HT-29 (cell line): ENCODE data around the gene ZNF688. TPM values are rescaled to one million over a fixed set of nuclear protein-coding genes. Genes with fewer than 3 reads are reported as not detected.
"Not testable (repeated sequence)": the region's sequence is repeated elsewhere in the genome, so short reads cannot be mapped to it uniquely, and the experiment has no call there.

ENCODE experiments used
- DNase-seq: peaks from one replicate; pipeline ENCODE4 v3.0.0-alpha.2; 2015; ENCODE audit warnings: low spot score
- total RNA-seq: library from RNA; depleted of rRNA; stranded (reverse); fragments of >200 nt; shearing (Covaris generic); gene quantifications from 2 replicates; pipeline ENCODE4 v1.2.3, GENCODE V29; 2014

ZNF688 gene
- total RNA-seq, 1 experiment from 2014 or later, result 7.5 TPM

- DNase-seq, result peak; percentile 24
Measured at GRCh38 chr16:30557707-30557956, 13.9 kb downstream of the ZNF688 start.

DNA sequence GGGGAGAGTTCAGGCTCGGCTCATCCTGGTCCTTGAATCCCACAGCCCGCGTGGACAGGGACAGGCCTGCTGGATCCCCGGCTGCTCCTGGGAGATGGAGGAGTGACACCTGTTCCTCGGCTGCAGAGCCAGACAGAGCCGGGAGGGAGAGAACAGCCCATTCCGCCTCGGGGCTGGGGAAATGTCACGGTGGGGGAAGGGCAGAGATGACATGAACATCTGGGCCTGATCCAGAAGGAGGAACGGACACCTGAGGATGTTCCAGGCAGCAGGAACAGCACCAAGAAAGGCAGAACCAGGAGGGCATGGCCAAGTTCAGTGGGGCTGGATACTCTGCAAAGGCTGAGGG is 15.4 kb downstream of the ZNF688 start:
- no peak for DNase-seq

DNA sequence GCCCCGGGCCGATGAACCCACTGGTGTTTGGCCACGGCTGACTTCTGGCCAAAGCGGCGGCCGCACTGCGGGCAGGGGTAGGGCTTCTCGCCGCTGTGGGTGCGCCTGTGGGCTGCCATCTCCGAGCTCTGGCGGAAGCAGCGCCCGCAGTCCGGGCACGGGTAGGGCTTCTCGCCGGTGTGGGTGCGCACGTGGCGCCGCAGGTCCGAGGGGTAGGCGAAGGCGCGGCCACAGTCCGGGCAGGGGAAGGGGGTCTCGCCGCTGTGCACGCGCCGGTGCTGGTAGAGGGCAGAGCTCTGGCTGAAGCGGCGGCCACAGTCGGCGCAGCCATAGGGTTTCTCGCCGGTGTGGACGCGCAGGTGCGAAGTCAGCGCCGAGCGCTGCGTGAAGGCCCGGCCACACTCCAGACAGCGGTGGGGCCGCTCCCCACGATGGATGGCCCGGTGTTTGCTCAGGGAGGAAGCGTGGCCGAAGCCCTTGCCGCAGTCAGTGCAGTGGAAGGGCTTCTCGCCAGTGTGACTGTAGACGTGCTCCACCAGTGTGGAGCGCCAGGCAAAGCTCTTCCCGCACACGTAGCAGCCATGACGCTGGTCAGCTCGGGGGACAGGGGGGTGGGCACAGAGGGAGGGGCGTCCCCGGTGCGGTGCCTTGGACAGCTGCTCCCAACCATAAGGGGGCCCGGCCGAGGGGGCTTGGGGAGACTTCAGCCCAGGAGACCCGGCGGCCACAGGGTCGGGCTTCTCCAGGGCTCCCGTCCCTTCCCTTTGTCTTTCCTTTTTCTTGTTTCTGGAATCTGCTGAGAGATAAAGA is 16.0 kb downstream of the ZNF688 start:
- no peak for DNase-seq

DNA sequence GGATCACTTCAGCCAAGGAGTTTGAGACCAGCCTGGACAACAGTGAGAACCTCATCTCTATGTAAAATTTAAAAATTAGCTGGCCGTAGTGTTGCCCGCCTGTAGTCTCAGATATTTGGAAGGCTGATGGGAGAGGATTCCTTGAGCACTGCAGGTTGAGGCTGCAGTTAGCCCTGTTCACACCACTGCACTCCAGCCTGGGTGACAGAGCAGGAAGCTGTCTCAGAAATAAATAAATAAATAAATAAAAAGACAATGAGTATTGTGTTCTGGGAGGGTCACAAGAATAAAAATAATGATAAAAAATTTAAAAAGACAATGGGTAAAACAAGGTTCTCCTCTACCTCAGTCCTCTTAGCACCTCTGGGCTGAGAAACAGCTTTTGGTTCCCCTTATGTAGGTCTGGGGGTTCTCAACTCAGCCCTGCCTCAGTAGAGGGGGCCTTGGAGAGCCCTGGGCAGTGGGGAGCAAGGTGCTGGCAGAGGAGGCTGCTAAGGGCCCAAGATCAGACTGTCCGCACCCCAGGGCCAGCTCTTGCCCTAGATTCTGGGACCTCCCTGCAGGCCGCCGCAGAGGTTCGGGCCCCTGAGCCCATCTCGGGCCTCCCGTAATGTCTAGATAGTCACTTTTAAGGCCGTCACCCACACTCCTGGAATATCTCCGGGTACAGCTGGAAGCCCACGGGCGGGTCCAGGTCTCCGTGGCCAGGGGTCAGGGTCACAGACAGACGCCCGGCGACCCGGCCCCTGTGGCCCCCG is 16.8 kb downstream of the ZNF688 start:
- no peak for DNase-seq

- no peak for DNase-seq
Measured at GRCh38 chr16:30553393-30553899, 18.1 kb downstream of the ZNF688 start.

DNA sequence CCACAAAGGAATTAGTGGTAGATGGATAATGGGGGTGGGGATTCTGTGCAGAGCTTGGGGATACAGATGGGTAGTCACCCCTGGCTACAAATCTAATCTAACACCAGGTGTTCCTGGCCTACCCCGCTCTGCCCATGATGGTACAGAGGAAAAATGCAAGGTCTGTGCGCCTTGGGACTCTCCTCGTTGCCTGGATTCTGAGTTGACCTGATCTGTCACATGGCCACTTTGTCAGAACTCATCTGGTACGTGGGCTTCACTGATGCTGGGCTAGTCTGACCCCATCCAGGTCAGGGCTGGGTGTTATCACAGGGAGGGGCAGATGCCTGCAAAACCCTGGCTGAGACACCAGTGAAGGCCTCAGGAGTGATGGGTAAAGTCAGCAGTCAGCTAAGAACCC is 18.6 kb downstream of the ZNF688 start:
- no peak for DNase-seq

DNA sequence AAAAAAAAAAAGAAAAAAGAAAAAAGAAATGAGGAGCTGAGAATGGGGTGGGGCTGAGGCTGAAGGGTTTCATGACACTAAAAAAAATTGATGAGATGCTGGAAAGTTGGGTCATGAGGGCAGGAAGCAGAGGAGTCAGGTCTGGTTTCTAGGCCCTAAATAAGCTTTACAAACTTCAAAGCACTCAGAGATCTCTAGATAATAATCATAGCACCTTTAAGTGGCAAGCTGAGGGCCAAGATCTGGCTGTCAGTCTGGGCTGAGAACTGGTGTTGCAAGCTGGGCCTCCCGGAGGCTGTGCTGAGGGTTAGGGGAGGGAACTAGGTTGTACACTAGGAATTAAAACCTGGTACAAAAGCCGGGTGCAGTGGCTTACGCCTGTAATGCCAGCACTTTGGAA is 19.7 kb downstream of the ZNF688 start:
- no peak for DNase-seq

DNA sequence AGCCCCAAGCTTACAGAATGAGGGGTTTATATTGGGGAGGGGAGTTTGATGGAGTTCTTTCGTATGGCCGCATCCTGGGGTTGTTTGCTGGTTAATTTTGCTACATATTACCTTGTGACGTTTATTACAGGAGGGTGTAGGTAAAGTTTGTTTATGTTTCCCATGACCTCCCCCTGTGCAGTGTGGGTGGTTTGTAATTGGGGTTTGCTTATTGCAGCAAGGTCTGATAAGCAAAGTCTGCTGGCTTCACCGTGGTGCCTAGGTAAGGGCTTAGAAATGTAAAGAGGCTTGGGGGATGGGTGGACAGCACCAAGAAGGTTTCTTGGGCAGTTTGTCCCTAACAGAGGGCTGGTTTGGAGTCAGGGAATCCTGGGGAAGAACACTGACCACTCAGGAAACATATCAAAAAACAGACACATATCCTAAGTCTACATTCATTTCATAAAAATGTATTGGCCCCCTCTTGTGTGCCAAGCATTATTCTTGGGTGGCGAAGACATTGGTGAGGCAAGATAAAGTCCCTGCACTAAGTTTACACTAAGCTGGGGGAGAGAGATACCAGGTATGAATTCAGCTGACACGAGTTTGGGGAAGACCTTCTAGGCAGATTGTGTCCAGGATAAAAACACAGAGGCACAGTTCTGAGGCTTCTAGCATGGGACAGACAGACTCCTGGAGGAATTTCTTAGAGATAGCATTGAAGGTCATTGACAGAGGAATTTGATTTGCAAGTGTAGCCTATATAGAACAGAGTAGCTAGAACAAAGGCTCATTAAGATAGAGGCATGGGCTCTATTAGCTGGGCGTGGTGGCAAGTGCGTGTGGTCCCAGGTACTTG is 22.9 kb downstream of the ZNF688 start:
- no peak for DNase-seq

GRCh38 chr16:30546115-30546514 is 25.4 kb downstream of the ZNF688 start:
- no peak for DNase-seq

- no peak for DNase-seq
Measured at GRCh38 chr16:30543067-30543466, 28.4 kb downstream of the ZNF688 start.

GRCh38 chr16:30541502-30542329 is 29.8 kb downstream of the ZNF688 start:
- no peak for DNase-seq

DNA sequence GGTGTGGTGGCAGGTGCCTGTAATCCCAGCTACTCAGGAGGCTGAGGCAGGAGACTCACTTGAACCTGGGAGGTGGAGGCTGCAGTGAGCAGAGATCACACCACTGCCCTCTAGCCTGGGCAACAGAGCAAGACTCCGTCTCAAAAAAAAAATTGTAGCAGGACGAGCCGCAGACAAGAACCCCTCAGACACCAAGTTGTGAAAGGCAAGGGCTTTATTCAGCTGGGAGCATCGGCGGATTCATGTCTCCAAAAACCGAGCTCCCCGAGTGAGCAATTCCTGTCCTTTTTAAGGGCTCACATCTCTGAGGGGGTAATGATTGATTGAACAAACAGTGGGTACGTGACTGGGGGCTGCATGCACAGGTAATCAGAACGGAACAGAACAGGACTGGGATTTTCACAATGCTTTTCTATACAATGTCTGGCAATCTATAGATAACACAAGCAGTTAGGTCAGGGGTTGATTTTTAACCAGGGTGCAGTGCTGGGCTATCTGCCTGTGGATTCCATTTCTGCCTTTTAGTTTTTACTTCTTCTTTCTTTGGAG is 30.5 kb downstream of the ZNF688 start:
- not testable (repeated sequence) for DNase-seq

DNA sequence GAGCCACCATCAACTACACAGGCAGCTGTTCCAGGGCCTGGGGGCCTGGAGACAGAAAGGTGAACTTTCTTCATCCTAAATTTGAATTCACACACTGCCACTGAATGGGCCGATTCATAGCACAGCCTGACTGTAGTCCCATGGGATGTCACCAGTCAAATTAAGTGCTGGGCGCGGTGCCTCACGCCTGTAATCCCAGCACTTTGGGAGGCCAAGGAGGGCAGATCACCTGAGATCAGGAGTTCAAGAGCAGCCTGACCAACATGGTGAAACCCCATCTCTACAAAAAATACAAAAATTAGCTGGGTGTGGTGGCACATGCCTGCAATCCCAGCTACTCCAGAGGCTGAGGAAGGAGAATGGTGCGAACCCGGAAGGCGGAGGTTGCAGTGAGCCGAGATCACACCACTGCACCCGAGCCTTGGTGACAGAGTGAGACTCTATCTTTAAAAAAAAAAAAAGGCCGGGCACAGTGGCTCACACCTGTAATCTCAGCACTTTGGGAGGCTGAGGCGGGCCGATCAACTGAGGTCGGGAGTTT is 31.5 kb downstream of the ZNF688 start:
- not testable (repeated sequence) for DNase-seq

GRCh38 chr16:30539000-30539964 is 32.2 kb downstream of the ZNF688 start:
- no peak for DNase-seq

GRCh38 chr16:30536391-30537024 is 35.0 kb downstream of the ZNF688 start:
- not testable (repeated sequence) for DNase-seq

DNA sequence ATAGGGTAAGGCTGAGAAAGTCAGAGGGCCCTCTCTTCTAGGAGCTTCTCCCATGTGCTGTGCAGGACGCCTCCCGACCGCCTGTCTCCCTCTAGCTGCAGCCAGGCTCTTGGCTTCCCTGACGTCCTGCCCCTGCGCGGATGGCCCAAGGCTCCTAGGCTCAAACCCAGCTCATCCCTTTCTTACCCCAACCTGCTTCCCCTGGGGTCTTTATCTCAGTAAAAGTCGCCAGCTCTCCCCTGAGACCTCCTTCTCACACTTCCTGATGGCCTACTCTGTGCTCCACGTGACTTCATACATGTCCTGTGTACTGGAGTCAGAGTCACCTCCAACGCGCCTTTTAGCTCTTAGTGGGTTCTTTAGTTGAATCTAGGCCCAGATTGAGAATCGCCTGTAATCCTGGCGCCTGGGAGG is 35.7 kb downstream of the ZNF688 start:
- peak; percentile 81 for DNase-seq

DNA sequence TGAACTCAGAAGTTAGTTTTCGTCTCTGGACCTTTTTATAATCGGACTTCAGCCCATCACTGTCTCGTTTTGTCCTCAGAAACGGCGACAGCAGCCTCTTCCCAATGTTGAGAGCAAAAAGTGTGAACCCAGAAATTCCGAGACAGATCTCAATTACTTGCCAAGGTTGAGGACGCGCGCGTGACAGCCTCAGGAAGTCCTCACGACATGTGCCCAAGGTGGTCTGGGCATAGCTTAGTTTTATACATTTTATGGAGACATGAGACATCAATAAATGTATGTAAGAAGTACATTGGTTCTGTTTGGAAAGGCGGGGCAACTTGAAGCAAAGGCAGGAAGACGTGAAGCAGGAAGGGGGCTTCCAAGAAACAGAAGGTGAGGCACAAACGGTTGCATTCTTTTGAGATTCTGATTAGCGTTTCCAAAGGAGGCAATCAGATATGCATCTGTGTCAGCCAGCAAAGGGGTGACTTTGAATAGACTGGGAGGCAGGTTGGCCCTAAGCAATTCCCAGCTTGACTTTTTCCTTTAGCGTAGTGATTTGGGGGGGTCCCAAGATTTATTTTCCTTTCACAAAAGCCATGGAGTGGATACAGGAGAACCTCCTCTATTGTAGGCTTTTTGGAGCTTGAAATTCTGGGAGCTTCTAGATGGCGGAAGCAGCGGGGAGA is 36.3 kb downstream of the ZNF688 start:
- no peak for DNase-seq

- peak; percentile 80 for DNase-seq
Measured at GRCh38 chr16:30534368-30535105, 37.0 kb downstream of the ZNF688 start, which contains the start of gene ZNF747. Gene ZNF747, minus strand, starts transcription at chr16:30534858. Its CDS starts 179 bp downstream, at chr16:30534679.
